Vagina (tissue), 2 donors: ENCODE measurements around the gene GPR156. TPM values are rescaled to one million over a fixed set of nuclear protein-coding genes. Genes with fewer than 3 reads are reported as not detected.

Experiments
- DNase-seq, 2 donors: peaks; one replicate each; pipeline ENCODE4 v3.0.0-alpha.2; 2017; ENCODE audit errors: extremely low spot score in 2 of 2
- H3K27ac ChIP-seq: fragments of 200-600 bp; sonication (generic); one replicate; pipeline ENCODE4 v1.5.1; 2019
- H3K27me3 ChIP-seq: fragments of 200-600 bp; sonication (generic); one replicate; pipeline ENCODE4 v1.5.1; 2019
- H3K36me3 ChIP-seq, 2 donors: fragments of 200-600 bp; sonication (generic); one replicate each; pipeline ENCODE4 v1.5.1; 2017 to 2019
- H3K4me1 ChIP-seq: fragments of 200-600 bp; sonication (generic); one replicate; pipeline ENCODE4 v1.5.1; 2019
- H3K4me3 ChIP-seq, 2 donors: fragments of 200-600 bp; sonication (generic); 1 replicate in 1 of 2; 2 replicates in 1 of 2; pipeline ENCODE4 v1.5.1; 2016 to 2019
- H3K9me3 ChIP-seq: fragments of 200-600 bp; sonication (generic); one replicate; pipeline ENCODE4 v1.5.1; 2019
- POLR2A ChIP-seq, 2 donors: fragments of 450-650 bp; IDR thresholded peaks; one replicate each; pipeline ENCODE4 v1.6.1; 2017; ENCODE audit warnings: antibody characterized with exemption in 2 of 2, mild to moderate bottlenecking in 2 of 2, moderate library complexity in 2 of 2
- POLR2AphosphoS5 ChIP-seq, 2 donors: sonication (generic); formaldehyde crosslinking; IDR thresholded peaks; one replicate each; pipeline ENCODE4 v1.9.0; 2017; ENCODE audit warnings: antibody characterized with exemption in 2 of 2, mild to moderate bottlenecking in 2 of 2, low read depth in 1 of 2; ENCODE audit not compliant: insufficient read depth in 1 of 2
- intact Hi-C: fragments of 100-400 bp; cut with DNase I; formaldehyde crosslinking; loops from one replicate; pipeline ENCODE4 v1.15.1; 2023
- total RNA-seq: library from RNA; depleted of rRNA; stranded (reverse); fragments of >200 nt; gene quantifications from one replicate; pipeline ENCODE4 v1.2.3, GENCODE V29; 2016
- TF ChIP-seq, protein P1 (sequence below), 3 experiments: fragments of 450-650 bp in 2 of 3; fragments of 200-600 bp in 1 of 3; sonication (generic) in 1 of 3; IDR thresholded peaks; one replicate each; pipeline ENCODE4 v1.5.1; 2017 to 2019; ENCODE audit warnings: antibody characterized with exemption in 3 of 3, mild to moderate bottlenecking in 2 of 3, moderate library complexity in 2 of 3

Gene GPR156
- total RNA-seq, 1 donor from 2014 or later: not detected

DNA sequence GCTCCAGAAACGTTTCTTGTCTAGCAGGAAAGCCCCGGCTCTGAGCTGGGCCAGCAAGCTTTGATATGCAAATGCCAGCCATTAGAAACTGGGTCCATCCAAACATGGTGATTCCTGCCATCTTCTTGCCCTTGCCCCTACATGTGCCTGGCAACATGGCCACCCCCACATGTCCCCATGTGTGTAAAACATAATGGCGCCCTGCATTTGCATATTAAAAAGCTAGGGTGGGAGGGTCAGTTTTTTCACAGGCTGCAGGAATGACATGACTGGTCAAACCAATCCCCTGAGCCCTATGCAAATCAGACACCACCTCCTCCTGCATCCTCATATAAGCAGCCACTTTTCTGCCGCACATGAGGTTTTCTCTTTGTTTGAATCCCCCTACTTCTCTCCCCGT lies 21.2 kb downstream of the GPR156 start:
- Histone ChIP-seq H3K27me3 (no peaks in the 10 kb centered on the region), H3K4me3 (no peak overlapping the region), H3K27ac (no peak overlapping the region), H3K36me3 (no peaks in the 10 kb centered on the region), H3K9me3 (no peaks in the 10 kb centered on the region), H3K4me1 (no peaks in the 10 kb centered on the region)
- intact Hi-C loops: no loop called here
- TF ChIP-seq POLR2AphosphoS5 (IDR thresholded peaks at IDR 0.05; ENCODE audit: insufficient read depth in 1 of 2, low read depth in 1 of 2) (no peak), POLR2A (IDR thresholded peaks at IDR 0.05) (no peak)
- TF ChIP-seq, protein P1, sequence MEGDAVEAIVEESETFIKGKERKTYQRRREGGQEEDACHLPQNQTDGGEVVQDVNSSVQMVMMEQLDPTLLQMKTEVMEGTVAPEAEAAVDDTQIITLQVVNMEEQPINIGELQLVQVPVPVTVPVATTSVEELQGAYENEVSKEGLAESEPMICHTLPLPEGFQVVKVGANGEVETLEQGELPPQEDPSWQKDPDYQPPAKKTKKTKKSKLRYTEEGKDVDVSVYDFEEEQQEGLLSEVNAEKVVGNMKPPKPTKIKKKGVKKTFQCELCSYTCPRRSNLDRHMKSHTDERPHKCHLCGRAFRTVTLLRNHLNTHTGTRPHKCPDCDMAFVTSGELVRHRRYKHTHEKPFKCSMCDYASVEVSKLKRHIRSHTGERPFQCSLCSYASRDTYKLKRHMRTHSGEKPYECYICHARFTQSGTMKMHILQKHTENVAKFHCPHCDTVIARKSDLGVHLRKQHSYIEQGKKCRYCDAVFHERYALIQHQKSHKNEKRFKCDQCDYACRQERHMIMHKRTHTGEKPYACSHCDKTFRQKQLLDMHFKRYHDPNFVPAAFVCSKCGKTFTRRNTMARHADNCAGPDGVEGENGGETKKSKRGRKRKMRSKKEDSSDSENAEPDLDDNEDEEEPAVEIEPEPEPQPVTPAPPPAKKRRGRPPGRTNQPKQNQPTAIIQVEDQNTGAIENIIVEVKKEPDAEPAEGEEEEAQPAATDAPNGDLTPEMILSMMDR (IDR thresholded peaks at IDR 0.05): no peak
- no peak for DNase-seq

DNA sequence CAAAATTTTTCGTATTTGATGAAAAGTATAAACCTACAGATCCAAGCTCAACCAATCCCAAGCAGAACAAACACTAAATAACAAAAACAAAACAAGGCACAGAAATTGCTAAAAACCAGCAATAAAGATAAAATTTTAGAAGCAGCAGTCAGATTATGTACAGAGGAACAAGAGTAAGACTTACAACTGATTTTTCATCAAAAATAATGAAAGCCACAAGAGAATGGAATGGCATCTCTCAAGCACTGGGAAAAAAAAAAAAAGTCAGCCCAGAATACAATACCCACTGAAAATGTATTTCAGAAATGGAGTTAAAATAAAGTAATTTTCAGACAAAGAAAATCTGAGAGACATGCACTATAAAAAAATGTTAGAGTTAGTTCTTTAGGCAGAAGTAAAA lies 27.0 kb downstream of the GPR156 start:
- intact Hi-C loops: no loop called here
- no peaks in the 10 kb centered on the region for H3K4me1 ChIP-seq
- no peaks in the 10 kb centered on the region for H3K36me3 ChIP-seq
- DNase-seq: no peak
- H3K4me3 ChIP-seq: no peak overlapping the region
- no peaks in the 10 kb centered on the region for H3K27me3 ChIP-seq
- H3K27ac ChIP-seq: no peak overlapping the region
- no peaks in the 10 kb centered on the region for H3K9me3 ChIP-seq
- TF ChIP-seq, protein P1 (IDR thresholded peaks at IDR 0.05): no peak
- no peak for TF ChIP-seq POLR2A (IDR thresholded peaks at IDR 0.05)
- TF ChIP-seq POLR2AphosphoS5 (IDR thresholded peaks at IDR 0.05; ENCODE audit: insufficient read depth in 1 of 2, low read depth in 1 of 2): no peak

- Histone ChIP-seq H3K4me1 (no peaks in the 10 kb centered on the region), H3K27me3 (no peaks in the 10 kb centered on the region), H3K27ac (no peak overlapping the region), H3K4me3 (no peak overlapping the region), H3K36me3 (no peaks in the 10 kb centered on the region), H3K9me3 (no peaks in the 10 kb centered on the region)
- TF ChIP-seq, protein P1 (IDR thresholded peaks at IDR 0.05): no peak
- TF ChIP-seq POLR2AphosphoS5 (IDR thresholded peaks at IDR 0.05; ENCODE audit: insufficient read depth in 1 of 2, low read depth in 1 of 2): no peak
- no peak for TF ChIP-seq POLR2A (IDR thresholded peaks at IDR 0.05)
- intact Hi-C loops: loop anchor here (5.0 to 10.0 kb wide), 2 partner anchors 169 to 312 kb away; no protein-coding TSS in a partner anchor
- DNase-seq: no peak
Measured at GRCh38 chr3:120245386-120245785, 39.6 kb downstream of the GPR156 start.

DNA sequence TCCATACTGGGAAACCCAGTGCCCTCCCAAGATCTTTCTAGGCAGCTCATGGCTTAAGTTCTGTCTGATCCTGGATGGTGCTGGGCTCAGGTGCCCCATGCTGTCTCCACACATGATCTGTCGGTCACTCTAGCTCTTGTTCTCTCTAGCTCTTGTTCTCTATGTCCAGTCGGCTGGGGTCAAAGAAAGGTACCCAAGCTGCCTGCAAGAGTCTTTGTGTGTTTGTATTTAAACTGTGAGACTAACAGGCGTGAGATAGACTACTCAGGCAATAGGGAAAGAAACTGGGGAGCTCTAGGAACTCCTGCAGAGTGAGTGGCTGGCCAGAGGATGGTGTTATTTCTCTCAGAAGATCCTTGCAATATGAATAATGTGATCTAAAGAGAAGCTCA lies 40.2 kb downstream of the GPR156 start:
- intact Hi-C loops: loop anchor here (5.0 to 10.0 kb wide), 2 partner anchors 170 to 312 kb away; no protein-coding TSS in a partner anchor
- TF ChIP-seq, protein P1 (IDR thresholded peaks at IDR 0.05): no peak
- TF ChIP-seq POLR2A (IDR thresholded peaks at IDR 0.05) (no peak), POLR2AphosphoS5 (IDR thresholded peaks at IDR 0.05; ENCODE audit: insufficient read depth in 1 of 2, low read depth in 1 of 2) (no peak)

GRCh38 chr3:120239644-120240043 lies 45.4 kb downstream of the GPR156 start:
- no peaks in the 10 kb centered on the region for H3K4me1 ChIP-seq
- H3K36me3 ChIP-seq: no peaks in the 10 kb centered on the region
- no peak for DNase-seq
- no peak overlapping the region for H3K27ac ChIP-seq
- no peaks in the 10 kb centered on the region for H3K27me3 ChIP-seq
- no peaks in the 10 kb centered on the region for H3K9me3 ChIP-seq
- H3K4me3 ChIP-seq: no peak overlapping the region
- intact Hi-C loops: loop anchor here (10.0 kb wide), 1 partner anchor 175 kb away; no protein-coding TSS in a partner anchor
- TF ChIP-seq POLR2AphosphoS5 (IDR thresholded peaks at IDR 0.05; ENCODE audit: insufficient read depth in 1 of 2, low read depth in 1 of 2) (no peak), POLR2A (IDR thresholded peaks at IDR 0.05) (no peak)
- TF ChIP-seq, protein P1 (IDR thresholded peaks at IDR 0.05): no peak

More for the DNA sequence above, 40.2 kb downstream of the GPR156 start:
- Histone ChIP-seq H3K36me3 (no peaks in the 10 kb centered on the region), H3K27me3 (no peaks in the 10 kb centered on the region), H3K27ac (no peak overlapping the region), H3K4me3 (no peak overlapping the region), H3K4me1 (no peaks in the 10 kb centered on the region), H3K9me3 (no peaks in the 10 kb centered on the region)
- no peak for DNase-seq
